ENCODE data around the gene PRKCH. TPM values are rescaled to one million over a fixed set of nuclear protein-coding genes. Genes with fewer than 3 reads are reported as not detected.

Gene PRKCH
- total and polyA plus RNA-seq, 4 donors, result 1.8 to 77.2 (median 33.6) TPM

DNA sequence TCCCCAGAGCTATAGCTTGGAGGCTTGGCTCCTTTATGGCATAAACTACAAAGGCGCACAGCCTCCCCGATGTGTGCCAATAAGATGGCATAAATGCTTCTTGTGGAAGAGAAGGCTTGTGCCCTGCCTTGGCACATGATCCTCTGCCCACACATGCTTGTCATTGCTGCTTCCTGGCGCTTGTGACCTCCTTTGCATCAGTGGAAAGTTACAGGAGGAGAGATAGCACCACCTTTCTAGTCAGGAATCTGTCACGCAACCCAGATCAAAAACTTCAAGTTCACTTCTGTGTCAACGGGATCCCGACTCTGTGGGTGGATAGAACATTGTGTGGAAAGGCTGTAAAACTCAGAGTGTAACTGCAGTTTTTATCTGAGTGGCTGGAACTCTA is 190.2 kb downstream of the PRKCH start:
- 78 to 81% methylated on average over 6 of the region's 6 CpGs for WGBS, 2 donors
- no peak overlapping the region for H3K27ac ChIP-seq (ENCODE audit: low read depth in 1 of 2, low read length in 2 of 2)

DNA sequence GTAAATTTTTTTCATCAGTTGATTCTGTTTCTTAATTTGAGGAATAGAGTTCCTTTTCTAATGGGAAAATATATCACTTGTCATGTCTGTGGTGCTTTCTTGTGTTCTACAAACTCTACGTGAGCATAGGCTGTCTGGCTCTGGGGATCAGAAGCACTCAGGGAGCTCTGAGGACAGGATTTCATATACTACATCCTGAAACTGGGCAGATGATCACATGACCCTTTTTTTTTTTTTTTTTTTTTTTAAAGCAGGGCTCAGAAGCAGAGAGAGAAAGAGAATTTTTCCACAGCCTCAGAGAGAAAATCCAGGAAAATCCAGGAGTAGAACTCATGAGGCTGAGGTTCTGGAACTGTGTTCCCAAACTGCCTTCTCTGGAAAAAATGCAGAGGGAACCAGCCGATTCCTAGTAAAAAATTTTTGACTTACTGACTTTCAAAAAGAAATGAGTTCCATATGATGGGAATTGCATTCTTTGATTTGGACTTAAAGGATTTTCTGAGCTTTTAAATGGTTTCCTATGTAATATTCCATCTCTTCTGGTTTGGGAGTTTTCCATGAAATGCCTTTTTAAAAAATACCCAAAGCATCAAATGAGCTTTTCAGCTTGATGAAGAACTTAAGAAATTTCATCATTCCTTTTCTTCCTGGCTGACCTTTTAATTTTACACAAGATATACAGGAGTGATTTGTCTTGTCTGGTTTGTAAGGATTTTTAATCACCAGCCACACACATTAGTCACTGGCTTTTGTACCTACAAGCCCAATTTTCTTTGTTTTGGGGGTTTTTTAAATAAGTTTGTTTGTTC is 190.9 kb downstream of the PRKCH start:
- Histone ChIP-seq H3K27me3 (ENCODE audit: control insufficient read depth in 1 of 2, insufficient read depth in 2 of 2, low read length in 1 of 2) (no peaks in the 10 kb centered on the region), H3K9me3 (ENCODE audit: control insufficient read depth, low read length) (peaks cover 2% of the 10 kb centered on the region), H3K36me3 (ENCODE audit: control insufficient read depth in 1 of 2, insufficient read depth in 2 of 2, low read length in 1 of 2) (no peaks in the 10 kb centered on the region), H3K4me3 (ENCODE audit: low read length in 2 of 2) (no peak overlapping the region), H3K27ac (ENCODE audit: low read depth in 1 of 2, low read length in 2 of 2) (no peak overlapping the region), H3K4me1 (ENCODE audit: control insufficient read depth in 1 of 2, insufficient read depth in 2 of 2, low read length in 2 of 2) (peaks cover 0 to 2% of the 10 kb centered on the region in 2 donors)
- 54 to 60% methylated on average over 2 of the region's 2 CpGs for WGBS, 2 donors
- peak; percentile 58 for ATAC-seq (ENCODE audit: low FRiP score)
- no peak for DNase-seq
- intact Hi-C loops (cut with DNase I), result loop anchor here in 1 of 2 donors (5.0 kb wide), 1 partner anchor 35 kb away; no protein-coding TSS in a partner anchor

More for the DNA sequence above, 190.2 kb downstream of the PRKCH start:
- intact Hi-C loops (cut with DNase I), result loop anchor here in 1 of 2 donors (5.0 kb wide), 1 partner anchor 34 kb away; no protein-coding TSS in a partner anchor
- DNase-seq (no peak), ATAC-seq (ENCODE audit: low FRiP score) (no peak)
- Histone ChIP-seq H3K4me1 (ENCODE audit: control insufficient read depth in 1 of 2, insufficient read depth in 2 of 2, low read length in 2 of 2) (peaks cover under 1 to 2% of the 10 kb centered on the region in 2 donors), H3K27me3 (ENCODE audit: control insufficient read depth in 1 of 2, insufficient read depth in 2 of 2, low read length in 1 of 2) (no peaks in the 10 kb centered on the region), H3K9me3 (ENCODE audit: control insufficient read depth, low read length) (peaks cover 2% of the 10 kb centered on the region), H3K4me3 (ENCODE audit: low read length in 2 of 2) (no peak overlapping the region), H3K36me3 (ENCODE audit: control insufficient read depth in 1 of 2, insufficient read depth in 2 of 2, low read length in 1 of 2) (no peaks in the 10 kb centered on the region)

DNA sequence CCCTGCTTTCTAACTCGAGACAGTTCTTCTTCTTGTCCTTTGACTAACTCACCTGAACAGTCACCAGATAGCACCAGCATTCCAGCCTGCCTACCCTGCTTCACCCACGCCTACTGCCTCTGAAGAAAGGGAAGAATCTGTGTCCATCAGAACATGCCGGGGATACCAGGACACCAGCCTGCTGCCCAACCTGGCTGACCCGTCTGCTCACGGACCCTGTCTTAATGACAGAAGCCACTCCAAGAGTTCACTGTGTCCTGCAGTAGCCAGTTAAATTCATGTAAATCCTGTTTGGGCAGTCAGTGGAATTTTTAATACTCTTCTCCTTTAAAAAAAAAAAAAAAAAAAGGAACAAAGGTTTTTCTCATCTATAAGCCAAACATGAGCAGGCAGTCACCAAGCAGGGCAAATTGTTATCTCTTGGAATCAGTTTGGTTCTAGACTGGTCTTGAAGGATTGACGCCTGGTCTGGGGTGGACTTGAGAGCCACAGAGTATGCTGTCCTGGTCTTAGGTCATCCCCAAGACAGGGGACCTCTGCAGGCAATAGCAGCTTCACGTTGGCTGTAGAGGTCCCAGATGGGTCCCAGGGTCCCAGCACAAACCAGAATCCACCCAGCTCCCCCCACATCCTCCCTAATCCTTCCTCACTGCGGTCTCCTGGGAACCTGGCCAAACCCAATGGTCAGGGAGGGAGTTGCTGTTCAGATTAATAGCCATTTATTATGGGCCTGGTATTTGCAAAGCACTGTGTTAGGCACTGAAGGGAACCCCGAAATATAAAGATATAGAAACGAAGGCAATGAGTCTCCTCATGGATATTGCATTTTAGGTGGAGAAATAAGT is 192.8 kb downstream of the PRKCH start:
- peaks cover 2% of the 10 kb centered on the region for H3K9me3 ChIP-seq (ENCODE audit: control insufficient read depth, low read length)
- 75 to 83% methylated on average over 10 of the region's 10 CpGs for WGBS, 2 donors
- no peak overlapping the region for H3K27ac ChIP-seq (ENCODE audit: low read depth in 1 of 2, low read length in 2 of 2)
- DNase-seq, result no peak
- ATAC-seq (ENCODE audit: low FRiP score), result no peak
- peaks cover 0 to 2% of the 10 kb centered on the region in 2 donors for H3K4me1 ChIP-seq (ENCODE audit: control insufficient read depth in 1 of 2, insufficient read depth in 2 of 2, low read length in 2 of 2)
- intact Hi-C loops (cut with DNase I), result loop anchor here in 1 of 2 donors (5.0 kb wide), 1 partner anchor 37 kb away; no protein-coding TSS in a partner anchor
- no peaks in the 10 kb centered on the region for H3K27me3 ChIP-seq (ENCODE audit: control insufficient read depth in 1 of 2, insufficient read depth in 2 of 2, low read length in 1 of 2)
- H3K36me3 ChIP-seq (ENCODE audit: control insufficient read depth in 1 of 2, insufficient read depth in 2 of 2, low read length in 1 of 2), result no peaks in the 10 kb centered on the region
- H3K4me3 ChIP-seq (ENCODE audit: low read length in 2 of 2), result no peak overlapping the region

GRCh38 chr14:61514927-61515326 is 193.5 kb downstream of the PRKCH start:
- Histone ChIP-seq H3K27me3 (ENCODE audit: control insufficient read depth in 1 of 2, insufficient read depth in 2 of 2, low read length in 1 of 2) (no peaks in the 10 kb centered on the region), H3K36me3 (ENCODE audit: control insufficient read depth in 1 of 2, insufficient read depth in 2 of 2, low read length in 1 of 2) (no peaks in the 10 kb centered on the region), H3K4me3 (ENCODE audit: low read length in 2 of 2) (no peak overlapping the region), H3K9me3 (ENCODE audit: control insufficient read depth, low read length) (peaks cover 2% of the 10 kb centered on the region), H3K27ac (ENCODE audit: low read depth in 1 of 2, low read length in 2 of 2) (no peak overlapping the region), H3K4me1 (ENCODE audit: control insufficient read depth in 1 of 2, insufficient read depth in 2 of 2, low read length in 2 of 2) (peaks cover 0 to 2% of the 10 kb centered on the region in 2 donors)
- intact Hi-C loops (cut with DNase I), result loop anchor here in 1 of 2 donors (5.0 kb wide), 1 partner anchor 38 kb away; no protein-coding TSS in a partner anchor
- no peak for DNase-seq
- no peak for ATAC-seq (ENCODE audit: low FRiP score)
- WGBS, 2 donors, result 81 to 90% methylated on average over 1 of the region's 1 CpG

DNA sequence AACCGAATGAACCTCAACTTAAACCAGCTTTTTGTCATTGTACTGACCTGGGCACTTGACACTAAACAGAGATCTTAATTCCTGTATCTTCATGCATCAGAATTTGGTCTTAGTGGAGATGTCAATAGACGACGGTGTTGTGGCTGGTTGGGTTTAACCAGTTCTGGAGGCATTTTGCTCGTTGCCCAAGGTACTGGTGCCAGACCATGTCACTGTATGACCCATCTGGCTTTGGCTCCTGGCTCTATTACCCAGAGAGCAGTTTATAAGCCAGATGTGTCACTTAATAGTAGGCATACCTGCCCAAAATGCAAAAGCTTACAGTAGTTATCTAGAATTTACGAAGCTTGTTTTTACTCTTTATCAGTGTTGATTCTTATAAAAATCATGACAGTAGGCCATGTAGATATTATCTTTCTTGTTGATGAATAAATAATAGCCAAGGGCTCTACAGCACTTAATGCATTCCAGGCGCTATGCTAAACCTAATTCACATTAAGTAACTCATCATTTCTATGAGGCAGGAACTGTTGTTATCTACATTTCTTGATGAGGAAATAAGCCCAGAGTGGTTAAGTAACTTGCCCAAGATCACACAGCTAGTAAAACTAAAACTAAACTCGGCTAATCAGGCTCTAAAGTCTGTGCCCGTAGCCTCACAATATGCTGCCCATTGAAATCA is 194.2 kb downstream of the PRKCH start:
- WGBS, 2 donors, result 83 to 84% methylated on average over 8 of the region's 8 CpGs
- intact Hi-C loops (cut with DNase I), result no loop called here
- peaks cover 0 to 2% of the 10 kb centered on the region in 2 donors for H3K4me1 ChIP-seq (ENCODE audit: control insufficient read depth in 1 of 2, insufficient read depth in 2 of 2, low read length in 2 of 2)
- H3K4me3 ChIP-seq (ENCODE audit: low read length in 2 of 2), result no peak overlapping the region
- DNase-seq (no peak), ATAC-seq (ENCODE audit: low FRiP score) (no peak)
- no peaks in the 10 kb centered on the region for H3K27me3 ChIP-seq (ENCODE audit: control insufficient read depth in 1 of 2, insufficient read depth in 2 of 2, low read length in 1 of 2)
- H3K27ac ChIP-seq (ENCODE audit: low read depth in 1 of 2, low read length in 2 of 2), result no peak overlapping the region
- peaks cover 2% of the 10 kb centered on the region for H3K9me3 ChIP-seq (ENCODE audit: control insufficient read depth, low read length)
- H3K36me3 ChIP-seq (ENCODE audit: control insufficient read depth in 1 of 2, insufficient read depth in 2 of 2, low read length in 1 of 2), result no peaks in the 10 kb centered on the region

GRCh38 chr14:61516118-61516743 is 194.9 kb downstream of the PRKCH start:
- peak overlapping the region in 1 of 2 donors; percentile 8 for H3K27ac ChIP-seq (ENCODE audit: low read depth in 1 of 2, low read length in 2 of 2)
- intact Hi-C loops (cut with DNase I), result no loop called here

GRCh38 chr14:61516964-61517653 is 195.7 kb downstream of the PRKCH start:
- Histone ChIP-seq H3K4me1 (ENCODE audit: control insufficient read depth in 1 of 2, insufficient read depth in 2 of 2, low read length in 2 of 2) (peaks cover 0 to 2% of the 10 kb centered on the region in 2 donors), H3K9me3 (ENCODE audit: control insufficient read depth, low read length) (no peaks in the 10 kb centered on the region), H3K27ac (ENCODE audit: low read depth in 1 of 2, low read length in 2 of 2) (no peak overlapping the region), H3K4me3 (ENCODE audit: low read length in 2 of 2) (no peak overlapping the region), H3K27me3 (ENCODE audit: control insufficient read depth in 1 of 2, insufficient read depth in 2 of 2, low read length in 1 of 2) (no peaks in the 10 kb centered on the region), H3K36me3 (ENCODE audit: control insufficient read depth in 1 of 2, insufficient read depth in 2 of 2, low read length in 1 of 2) (no peaks in the 10 kb centered on the region)
- ATAC-seq (ENCODE audit: low FRiP score) (peak; percentile 13), DNase-seq (peak in 1 of 2 donors; percentile 54)
- intact Hi-C loops (cut with DNase I), result no loop called here
- 27 to 37% methylated on average over 9 of the region's 9 CpGs for WGBS, 2 donors

More at GRCh38 chr14:61516118-61516743, 194.9 kb downstream of the PRKCH start:
- Histone ChIP-seq H3K27me3 (ENCODE audit: control insufficient read depth in 1 of 2, insufficient read depth in 2 of 2, low read length in 1 of 2) (no peaks in the 10 kb centered on the region), H3K4me1 (ENCODE audit: control insufficient read depth in 1 of 2, insufficient read depth in 2 of 2, low read length in 2 of 2) (peaks cover 0 to 2% of the 10 kb centered on the region in 2 donors), H3K36me3 (ENCODE audit: control insufficient read depth in 1 of 2, insufficient read depth in 2 of 2, low read length in 1 of 2) (no peaks in the 10 kb centered on the region), H3K4me3 (ENCODE audit: low read length in 2 of 2) (no peak overlapping the region), H3K9me3 (ENCODE audit: control insufficient read depth, low read length) (peaks cover 2% of the 10 kb centered on the region)
- ATAC-seq (ENCODE audit: low FRiP score), result no peak
- WGBS, 2 donors, result 6 to 12% methylated on average over 2 of the region's 2 CpGs
- no peak for DNase-seq
